ENCODE measurements around the gene CTXND2.

CTXND2 gene

GRCh38 chr1:150922519-150922975 is 35.6 kb downstream of the CTXND2 start:
- Histone ChIP-seq H3K4me3 (ENCODE audit: low read length) (no peak overlapping the region), H3K4me2 (ENCODE audit: low read length) (peak overlapping the region; percentile 19), H3K9me2 (replicated peaks; ENCODE audit: control insufficient read depth, low read length) (no peaks in the 10 kb centered on the region), H3K27me3 (ENCODE audit: control insufficient read depth, low read length) (no peaks in the 10 kb centered on the region), H3K4me1 (ENCODE audit: control insufficient read depth, low read length) (peaks cover 32% of the 10 kb centered on the region), H3K9me3 (ENCODE audit: control insufficient read depth, insufficient read depth, low read length) (no peaks in the 10 kb centered on the region), H3K79me2 (ENCODE audit: control insufficient read depth, low read length) (peaks cover 14% of the 10 kb centered on the region), H4K20me1 (ENCODE audit: control insufficient read depth, insufficient read depth, low read depth, low read length) (no peaks in the 10 kb centered on the region), H3K27ac (ENCODE audit: low read depth, low read length) (peak overlapping the region; percentile 14; the same call in 1 of the 2 replicates), H3F3A (ENCODE audit: control insufficient read depth, insufficient read depth) (peaks cover 9% of the 10 kb centered on the region; the same call in 1 of the 2 replicates), H3K36me3 (ENCODE audit: control insufficient read depth, low read length) (peaks cover 6% of the 10 kb centered on the region)
- TF ChIP-seq CTCF (IDR thresholded peaks at IDR 0.05; ENCODE audit: low read depth, low read length, poor library complexity, severe bottlenecking) (peak; percentile 86), EZH2phosphoT487 (IDR thresholded peaks at IDR 0.05; ENCODE audit: borderline replicate concordance, low read length) (no peak)

DNA sequence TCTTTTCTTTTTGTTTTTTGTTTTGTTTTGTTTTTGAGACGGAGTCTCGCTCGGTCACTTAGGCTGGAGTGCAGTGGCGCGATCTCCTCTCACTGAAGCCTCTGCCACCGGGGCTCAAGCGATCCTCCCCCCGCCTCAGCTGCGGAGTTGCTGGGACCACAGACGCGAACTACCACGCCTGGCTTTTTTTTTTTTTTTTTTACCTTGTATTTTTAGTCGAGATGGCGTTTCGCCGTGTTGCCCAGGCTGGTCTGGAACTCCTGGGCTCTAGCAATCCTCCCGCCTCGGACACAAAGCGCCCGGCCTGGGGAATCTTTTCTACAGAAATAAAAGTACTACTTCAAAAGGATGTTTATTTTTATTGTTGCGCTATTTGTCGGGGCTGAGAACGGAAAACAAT is 38.1 kb downstream of the CTXND2 start:
- H3K36me3 ChIP-seq (ENCODE audit: control insufficient read depth, low read length) = peaks cover 28% of the 10 kb centered on the region
- no peaks in the 10 kb centered on the region for H4K20me1 ChIP-seq (ENCODE audit: control insufficient read depth, insufficient read depth, low read depth, low read length)
- H3F3A ChIP-seq (ENCODE audit: control insufficient read depth, insufficient read depth) = peaks cover 9% of the 10 kb centered on the region; the same call in 1 of the 2 replicates
- H3K79me2 ChIP-seq (ENCODE audit: control insufficient read depth, low read length) = peaks cover 33% of the 10 kb centered on the region
- H3K9me2 ChIP-seq (replicated peaks; ENCODE audit: control insufficient read depth, low read length) = no peaks in the 10 kb centered on the region
- H3K27ac ChIP-seq (ENCODE audit: low read depth, low read length) = peak overlapping the region; percentile 90
- H3K27me3 ChIP-seq (ENCODE audit: control insufficient read depth, low read length) = no peaks in the 10 kb centered on the region
- peak overlapping the region; percentile 91 for H3K4me3 ChIP-seq (ENCODE audit: low read length)
- H3K4me1 ChIP-seq (ENCODE audit: control insufficient read depth, low read length) = peaks cover 36% of the 10 kb centered on the region
- TF ChIP-seq EZH2phosphoT487 (IDR thresholded peaks at IDR 0.05; ENCODE audit: borderline replicate concordance, low read length) (no peak), CTCF (IDR thresholded peaks at IDR 0.05; ENCODE audit: low read depth, low read length, poor library complexity, severe bottlenecking) (no peak)
- H3K4me2 ChIP-seq (ENCODE audit: low read length) = peak overlapping the region; percentile 93
- peaks cover 3% of the 10 kb centered on the region; the same call in 1 of the 2 replicates for H3K9me3 ChIP-seq (ENCODE audit: control insufficient read depth, insufficient read depth, low read length)

- Histone ChIP-seq H3K36me3 (ENCODE audit: control insufficient read depth, low read length) (peaks cover 39% of the 10 kb centered on the region), H3K9me2 (replicated peaks; ENCODE audit: control insufficient read depth, low read length) (no peaks in the 10 kb centered on the region), H3K4me3 (ENCODE audit: low read length) (peak within 1 kb of the TSS; percentile 91), H3K9me3 (ENCODE audit: control insufficient read depth, insufficient read depth, low read length) (peaks cover 7% of the 10 kb centered on the region; the same call in 1 of the 2 replicates), H4K20me1 (ENCODE audit: control insufficient read depth, insufficient read depth, low read depth, low read length) (no peaks in the 10 kb centered on the region), H3K79me2 (ENCODE audit: control insufficient read depth, low read length) (peaks cover 35% of the 10 kb centered on the region), H3K27ac (ENCODE audit: low read depth, low read length) (peak within 1 kb of the TSS; percentile 90), H3K4me1 (ENCODE audit: control insufficient read depth, low read length) (peaks cover 36% of the 10 kb centered on the region), H3F3A (ENCODE audit: control insufficient read depth, insufficient read depth) (peaks cover 9% of the 10 kb centered on the region; the same call in 1 of the 2 replicates), H3K27me3 (ENCODE audit: control insufficient read depth, low read length) (no peaks in the 10 kb centered on the region), H3K4me2 (ENCODE audit: low read length) (peak within 1 kb of the TSS; percentile 93)
- no peak for TF ChIP-seq EZH2phosphoT487 (IDR thresholded peaks at IDR 0.05; ENCODE audit: borderline replicate concordance, low read length)
- TF ChIP-seq CTCF (IDR thresholded peaks at IDR 0.05; ENCODE audit: low read depth, low read length, poor library complexity, severe bottlenecking) = no peak
Measured at GRCh38 chr1:150926097-150926741, 39.3 kb downstream of the CTXND2 start, which contains the start of gene SETDB1. TSS of gene SETDB1 (plus strand) at chr1:150926363. CDS start at chr1:150927715, 1,352 bp downstream.
